H54 (cell line): ENCODE measurements around the gene BMP8A.

Experiments used
- DNase-seq: peaks from one replicate; pipeline ENCODE4 v3.0.0; 2011; ENCODE audit warnings: low spot score, mixed read lengths; ENCODE audit not compliant: insufficient read length
- FAIRE-seq: peaks from 3 replicates; lab custom pipeline; 2011; peaks lifted over from hg19 to GRCh38; lab: Jason Lieb, UNC
- POLR2A ChIP-seq: IDR thresholded peaks from 2 replicates; pipeline ENCODE4 v1.6.1; 2011; ENCODE audit warnings: low read depth, mild to moderate bottlenecking, low read length

The BMP8A gene

GRCh38 chr1:39570477-39571177 lies 79.2 kb downstream of the BMP8A start:
- FAIRE-seq (no peak), DNase-seq (no peak)
- no peak for TF ChIP-seq POLR2A

- FAIRE-seq (no peak), DNase-seq (no peak)
- TF ChIP-seq POLR2A, result no peak
These were observed 79.7 kb downstream of the BMP8A start for GRCh38 chr1:39571178-39571483.

- FAIRE-seq (no peak), DNase-seq (no peak)
- no peak for TF ChIP-seq POLR2A
These were observed 81.1 kb downstream of the BMP8A start for GRCh38 chr1:39572379-39573096.

GRCh38 chr1:39573097-39573465 lies 81.6 kb downstream of the BMP8A start:
- DNase-seq, result no peak
- no peak for FAIRE-seq
- no peak for TF ChIP-seq POLR2A

GRCh38 chr1:39573736-39574624 lies 82.5 kb downstream of the BMP8A start:
- no peak for TF ChIP-seq POLR2A
- DNase-seq, result peak; percentile 44
- no peak for FAIRE-seq

- FAIRE-seq (no peak), DNase-seq (peak; percentile 40)
- no peak for TF ChIP-seq POLR2A
These were observed 83.2 kb downstream of the BMP8A start for GRCh38 chr1:39574646-39575045.
